ENCODE data around the gene MTERF2. TPM values are rescaled to one million over a fixed set of nuclear protein-coding genes. Genes with fewer than 3 reads are reported as not detected.

The MTERF2 gene
- total RNA-seq, 1 experiment from 2014 or later = 10.9 TPM

DNA sequence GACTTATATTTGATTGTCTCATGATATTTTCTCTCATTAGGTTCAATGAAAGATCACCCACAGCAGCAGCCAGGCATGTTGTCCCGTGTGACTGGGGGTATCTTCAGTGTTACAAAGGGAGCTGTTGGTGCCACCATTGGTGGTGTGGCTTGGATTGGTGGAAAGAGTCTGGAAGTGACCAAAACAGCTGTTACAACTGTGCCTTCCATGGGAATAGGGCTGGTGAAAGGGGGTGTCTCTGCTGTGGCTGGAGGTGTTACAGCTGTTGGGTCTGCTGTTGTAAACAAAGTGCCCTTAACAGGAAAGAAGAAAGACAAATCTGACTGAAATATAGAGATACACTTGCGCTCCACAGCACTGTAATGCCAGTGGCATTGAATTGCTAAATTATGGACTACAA, 15.9 kb downstream of the MTERF2 start:
- Histone ChIP-seq H3K36me3 (ENCODE audit: control insufficient read depth, insufficient read depth, low read length) (peaks cover 9% of the 10 kb centered on the region; the same call in 1 of the 2 replicates), H3K9me3 (ENCODE audit: control insufficient read depth, insufficient read depth, low read depth, low read length) (no peaks in the 10 kb centered on the region), H3K27ac (ENCODE audit: low read length) (no peak overlapping the region), H3K27me3 (ENCODE audit: control insufficient read depth, insufficient read depth, low read length) (no peaks in the 10 kb centered on the region), H3K4me1 (ENCODE audit: control insufficient read depth, insufficient read depth, low read length) (peaks cover 5% of the 10 kb centered on the region), H3K4me3 (ENCODE audit: low read depth in 2 of 2, low read length in 2 of 2) (no peak overlapping the region)
- DNase-seq (ENCODE audit: low read depth, low spot score) (no peak), ATAC-seq (no peak)
- ChIA-PET POLR2A (interaction anchor here (0.6 kb wide), 1 partner anchor 613 kb away, joined by 6 read pairs; no protein-coding TSS in a partner anchor), CTCF (no interaction called here)
- in situ Hi-C loops (cut with HindIII; ENCODE audit: low pct_unique_long_range_greater_than_20kb, low sequenced_read_pairs) (no loop called here), intact Hi-C loops (cut with micrococcal nuclease; ENCODE audit: unreplicated experiment) (no loop called here)
- TF ChIP-seq, protein P1, sequence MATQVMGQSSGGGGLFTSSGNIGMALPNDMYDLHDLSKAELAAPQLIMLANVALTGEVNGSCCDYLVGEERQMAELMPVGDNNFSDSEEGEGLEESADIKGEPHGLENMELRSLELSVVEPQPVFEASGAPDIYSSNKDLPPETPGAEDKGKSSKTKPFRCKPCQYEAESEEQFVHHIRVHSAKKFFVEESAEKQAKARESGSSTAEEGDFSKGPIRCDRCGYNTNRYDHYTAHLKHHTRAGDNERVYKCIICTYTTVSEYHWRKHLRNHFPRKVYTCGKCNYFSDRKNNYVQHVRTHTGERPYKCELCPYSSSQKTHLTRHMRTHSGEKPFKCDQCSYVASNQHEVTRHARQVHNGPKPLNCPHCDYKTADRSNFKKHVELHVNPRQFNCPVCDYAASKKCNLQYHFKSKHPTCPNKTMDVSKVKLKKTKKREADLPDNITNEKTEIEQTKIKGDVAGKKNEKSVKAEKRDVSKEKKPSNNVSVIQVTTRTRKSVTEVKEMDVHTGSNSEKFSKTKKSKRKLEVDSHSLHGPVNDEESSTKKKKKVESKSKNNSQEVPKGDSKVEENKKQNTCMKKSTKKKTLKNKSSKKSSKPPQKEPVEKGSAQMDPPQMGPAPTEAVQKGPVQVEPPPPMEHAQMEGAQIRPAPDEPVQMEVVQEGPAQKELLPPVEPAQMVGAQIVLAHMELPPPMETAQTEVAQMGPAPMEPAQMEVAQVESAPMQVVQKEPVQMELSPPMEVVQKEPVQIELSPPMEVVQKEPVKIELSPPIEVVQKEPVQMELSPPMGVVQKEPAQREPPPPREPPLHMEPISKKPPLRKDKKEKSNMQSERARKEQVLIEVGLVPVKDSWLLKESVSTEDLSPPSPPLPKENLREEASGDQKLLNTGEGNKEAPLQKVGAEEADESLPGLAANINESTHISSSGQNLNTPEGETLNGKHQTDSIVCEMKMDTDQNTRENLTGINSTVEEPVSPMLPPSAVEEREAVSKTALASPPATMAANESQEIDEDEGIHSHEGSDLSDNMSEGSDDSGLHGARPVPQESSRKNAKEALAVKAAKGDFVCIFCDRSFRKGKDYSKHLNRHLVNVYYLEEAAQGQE (IDR thresholded peaks at IDR 0.05; ENCODE audit: insufficient read depth in 1 of 2, low read depth in 2 of 2, low read length in 1 of 2) = no peak
- TF ChIP-seq TCF7L2 (IDR thresholded peaks at IDR 0.05; ENCODE audit: low read depth, low read length) (no peak), SIN3A (IDR thresholded peaks at IDR 0.05; ENCODE audit: borderline replicate concordance, insufficient read depth, low read depth, low read length) (no peak), POLR2AphosphoS5 (IDR thresholded peaks at IDR 0.05; ENCODE audit: low read depth, low read length) (no peak)
- TF ChIP-seq, protein P2, sequence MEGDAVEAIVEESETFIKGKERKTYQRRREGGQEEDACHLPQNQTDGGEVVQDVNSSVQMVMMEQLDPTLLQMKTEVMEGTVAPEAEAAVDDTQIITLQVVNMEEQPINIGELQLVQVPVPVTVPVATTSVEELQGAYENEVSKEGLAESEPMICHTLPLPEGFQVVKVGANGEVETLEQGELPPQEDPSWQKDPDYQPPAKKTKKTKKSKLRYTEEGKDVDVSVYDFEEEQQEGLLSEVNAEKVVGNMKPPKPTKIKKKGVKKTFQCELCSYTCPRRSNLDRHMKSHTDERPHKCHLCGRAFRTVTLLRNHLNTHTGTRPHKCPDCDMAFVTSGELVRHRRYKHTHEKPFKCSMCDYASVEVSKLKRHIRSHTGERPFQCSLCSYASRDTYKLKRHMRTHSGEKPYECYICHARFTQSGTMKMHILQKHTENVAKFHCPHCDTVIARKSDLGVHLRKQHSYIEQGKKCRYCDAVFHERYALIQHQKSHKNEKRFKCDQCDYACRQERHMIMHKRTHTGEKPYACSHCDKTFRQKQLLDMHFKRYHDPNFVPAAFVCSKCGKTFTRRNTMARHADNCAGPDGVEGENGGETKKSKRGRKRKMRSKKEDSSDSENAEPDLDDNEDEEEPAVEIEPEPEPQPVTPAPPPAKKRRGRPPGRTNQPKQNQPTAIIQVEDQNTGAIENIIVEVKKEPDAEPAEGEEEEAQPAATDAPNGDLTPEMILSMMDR (IDR thresholded peaks at IDR 0.05) = no peak
- no TSS peak for BruUV-seq (replicated peaks)

DNA sequence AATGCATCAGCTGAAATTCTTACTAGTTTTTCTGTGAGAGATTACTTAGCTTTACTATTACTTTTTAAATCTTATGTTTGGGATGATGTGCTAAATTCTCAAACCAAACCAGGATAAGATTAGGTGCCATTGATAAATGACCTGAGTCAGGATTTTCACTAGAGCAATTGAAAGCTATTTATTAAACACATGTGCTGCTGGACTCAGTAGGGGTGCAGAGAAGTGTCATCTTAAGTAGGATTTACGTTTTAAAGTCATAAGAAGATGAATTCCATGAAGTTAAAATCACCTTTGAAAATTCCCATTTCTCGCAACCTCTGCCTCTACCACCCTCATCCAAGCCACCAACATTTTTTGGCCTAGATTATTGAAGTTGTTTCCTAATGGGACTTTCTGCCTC, 22.4 kb downstream of the MTERF2 start:
- ChIA-PET POLR2A (no interaction called here), CTCF (no interaction called here)
- H3K9me3 ChIP-seq (ENCODE audit: control insufficient read depth, insufficient read depth, low read depth, low read length) = no peaks in the 10 kb centered on the region
- intact Hi-C loops (cut with micrococcal nuclease; ENCODE audit: unreplicated experiment) (no loop called here), in situ Hi-C loops (cut with HindIII; ENCODE audit: low pct_unique_long_range_greater_than_20kb, low sequenced_read_pairs) (no loop called here)
- H3K4me3 ChIP-seq (ENCODE audit: low read depth in 2 of 2, low read length in 2 of 2) = no peak overlapping the region
- TF ChIP-seq POLR2AphosphoS5 (IDR thresholded peaks at IDR 0.05; ENCODE audit: low read depth, low read length) = no peak
- TF ChIP-seq SIN3A (IDR thresholded peaks at IDR 0.05; ENCODE audit: borderline replicate concordance, insufficient read depth, low read depth, low read length) = no peak
- no peak for TF ChIP-seq TCF7L2 (IDR thresholded peaks at IDR 0.05; ENCODE audit: low read depth, low read length)
- TF ChIP-seq, protein P1 (IDR thresholded peaks at IDR 0.05; ENCODE audit: insufficient read depth in 1 of 2, low read depth in 2 of 2, low read length in 1 of 2) = no peak
- TF ChIP-seq, protein P2 (IDR thresholded peaks at IDR 0.05) = no peak
- no peak overlapping the region for H3K27ac ChIP-seq (ENCODE audit: low read length)
- H3K27me3 ChIP-seq (ENCODE audit: control insufficient read depth, insufficient read depth, low read length) = no peaks in the 10 kb centered on the region
- ATAC-seq (no peak), DNase-seq (ENCODE audit: low read depth, low spot score) (no peak)
- H3K4me1 ChIP-seq (ENCODE audit: control insufficient read depth, insufficient read depth, low read length) = no peaks in the 10 kb centered on the region
- no peaks in the 10 kb centered on the region; the same call in 1 of the 2 replicates for H3K36me3 ChIP-seq (ENCODE audit: control insufficient read depth, insufficient read depth, low read length)
- no TSS peak for BruUV-seq (replicated peaks)
